ENCODE measurements around the gene SIDT1. TPM values are rescaled to one million over a fixed set of nuclear protein-coding genes. Genes with fewer than 3 reads are reported as not detected.

The SIDT1 gene
- total RNA-seq = 0.69 TPM
- long read RNA-seq, partial matches to known transcripts = 0 of 1 reads
- long read RNA-seq, other reads (novel, unspliced or antisense) = 0 of 1 reads

GRCh38 chr3:113531826-113532697, at the start of gene SIDT1:
Gene SIDT1 (plus strand): TSS chr3:113532555. CDS start chr3:113533022, 467 bp downstream.
- intact Hi-C loops (cut with micrococcal nuclease) = no loop called here
- H3K27ac ChIP-seq (replicated peaks) = no peak within 1 kb of the TSS
- H3K27me3 ChIP-seq (ENCODE audit: low read depth) = peaks cover 76% of the 10 kb centered on the region

GRCh38 chr3:113485161-113485609, 47.2 kb upstream of the SIDT1 start:
- DNase-seq = no peak
- TF ChIP-seq CTCF (IDR thresholded peaks at IDR 0.05; ENCODE audit: borderline replicate concordance) = no peak

More at GRCh38 chr3:113531826-113532697, at the start of gene SIDT1:
- no peak for DNase-seq
- Histone ChIP-seq H3K4me3 (peak within 1 kb of the TSS; percentile 71), H3K4me1 (peaks cover 22% of the 10 kb centered on the region), H3K9me3 (replicated peaks) (no peaks in the 10 kb centered on the region), H3K36me3 (no peaks in the 10 kb centered on the region)
- no peak for TF ChIP-seq CTCF (IDR thresholded peaks at IDR 0.05; ENCODE audit: borderline replicate concordance)

GRCh38 chr3:113495035-113495434, 37.3 kb upstream of the SIDT1 start:
- intact Hi-C loops (cut with micrococcal nuclease) = loop anchor here (5.0 kb wide), 1 partner anchor 82 kb away; no protein-coding TSS in a partner anchor
- TF ChIP-seq CTCF (IDR thresholded peaks at IDR 0.05; ENCODE audit: borderline replicate concordance) = peak; percentile 58
- peaks cover 25% of the 10 kb centered on the region for H3K36me3 ChIP-seq
- no peak overlapping the region for H3K4me3 ChIP-seq
- no peaks in the 10 kb centered on the region for H3K9me3 ChIP-seq (replicated peaks)
- no peaks in the 10 kb centered on the region for H3K27me3 ChIP-seq (ENCODE audit: low read depth)
- DNase-seq = no peak
- H3K27ac ChIP-seq (replicated peaks) = no peak overlapping the region
- no peaks in the 10 kb centered on the region for H3K4me1 ChIP-seq

More at GRCh38 chr3:113485161-113485609, 47.2 kb upstream of the SIDT1 start:
- H3K36me3 ChIP-seq = peaks cover 28% of the 10 kb centered on the region
- intact Hi-C loops (cut with micrococcal nuclease) = no loop called here
- H3K27me3 ChIP-seq (ENCODE audit: low read depth) = no peaks in the 10 kb centered on the region
- no peak overlapping the region for H3K27ac ChIP-seq (replicated peaks)
- H3K4me3 ChIP-seq = no peak overlapping the region
- H3K9me3 ChIP-seq (replicated peaks) = peaks cover 15% of the 10 kb centered on the region
- H3K4me1 ChIP-seq = no peaks in the 10 kb centered on the region

- TF ChIP-seq CTCF (IDR thresholded peaks at IDR 0.05; ENCODE audit: borderline replicate concordance) = no peak
- Histone ChIP-seq H3K27me3 (ENCODE audit: low read depth) (no peaks in the 10 kb centered on the region), H3K9me3 (replicated peaks) (no peaks in the 10 kb centered on the region), H3K27ac (replicated peaks) (no peak overlapping the region), H3K4me3 (no peak overlapping the region), H3K4me1 (no peaks in the 10 kb centered on the region), H3K36me3 (peaks cover 23% of the 10 kb centered on the region)
- DNase-seq = no peak
- intact Hi-C loops (cut with micrococcal nuclease) = loop anchor here (5.0 kb wide), 1 partner anchor 80 kb away; no protein-coding TSS in a partner anchor
Measured at GRCh38 chr3:113496924-113497323, 35.4 kb upstream of the SIDT1 start.

- Histone ChIP-seq H3K27ac (replicated peaks) (no peak overlapping the region), H3K4me1 (no peaks in the 10 kb centered on the region), H3K4me3 (no peak overlapping the region), H3K9me3 (replicated peaks) (no peaks in the 10 kb centered on the region), H3K27me3 (ENCODE audit: low read depth) (no peaks in the 10 kb centered on the region), H3K36me3 (peaks cover 20% of the 10 kb centered on the region)
- intact Hi-C loops (cut with micrococcal nuclease) = loop anchor here (5.0 kb wide), 1 partner anchor 79 kb away; no protein-coding TSS in a partner anchor
- DNase-seq = no peak
- TF ChIP-seq CTCF (IDR thresholded peaks at IDR 0.05; ENCODE audit: borderline replicate concordance) = no peak
Measured at GRCh38 chr3:113498221-113499005, 33.9 kb upstream of the SIDT1 start.
